HEK293T (cell line): ENCODE measurements around the gene CACNG1.

Experiments used
- CTCF ChIA-PET: fragments of 350-600 bp; formaldehyde crosslinking; extraction: SDS; loops from one replicate; lab custom pipeline; 2021; ENCODE audit warnings: antibody characterized with exemption, inconsistent platforms; lab: Yijun Ruan, JAX
- POLR2A ChIA-PET: fragments of 350-600 bp; formaldehyde crosslinking; extraction: SDS; loops from one replicate; lab custom pipeline; 2020; ENCODE audit warnings: antibody characterized with exemption, inconsistent platforms; lab: Yijun Ruan, JAX
- DNase-seq: peaks from one replicate; pipeline ENCODE4 v3.0.0; 2012; ENCODE audit warnings: mixed read lengths; ENCODE audit errors: extremely low spot score
- ARNT ChIP-seq: fragments of 450-650 bp; IDR thresholded peaks from 2 replicates; pipeline ENCODE4 v1.6.1; 2017; ENCODE audit warnings: mild to moderate bottlenecking
- BHLHE40 ChIP-seq: fragments of 450-650 bp; IDR thresholded peaks from 2 replicates; pipeline ENCODE4 v1.6.1; 2016; ENCODE audit warnings: mild to moderate bottlenecking, moderate library complexity, borderline replicate concordance
- CTBP1 ChIP-seq: fragments of 450-650 bp; IDR thresholded peaks from 2 replicates; pipeline ENCODE4 v1.6.1; 2016; ENCODE audit warnings: borderline replicate concordance
- ELF4 ChIP-seq: fragments of 450-650 bp; IDR thresholded peaks from 2 replicates; pipeline ENCODE4 v1.6.1; 2017; ENCODE audit warnings: antibody characterized with exemption
- FOXA1 ChIP-seq: fragments of 450-650 bp; IDR thresholded peaks from 2 replicates; pipeline ENCODE4 v1.6.1; 2016; ENCODE audit warnings: mild to moderate bottlenecking
- FOXK2 ChIP-seq: fragments of 450-650 bp; IDR thresholded peaks from 2 replicates; pipeline ENCODE4 v1.6.1; 2016; ENCODE audit warnings: mild to moderate bottlenecking
- FOXM1 ChIP-seq: fragments of 450-650 bp; IDR thresholded peaks from 2 replicates; pipeline ENCODE4 v1.6.1; 2017; ENCODE audit warnings: mild to moderate bottlenecking, borderline replicate concordance
- HDGF ChIP-seq: fragments of 450-650 bp; IDR thresholded peaks from 2 replicates; pipeline ENCODE4 v1.6.1; 2017; ENCODE audit warnings: antibody characterized with exemption, borderline replicate concordance
- L3MBTL2 ChIP-seq: fragments of 450-650 bp; conservative IDR thresholded peaks from 2 replicates; pipeline ENCODE4 v1.6.1; 2016; ENCODE audit warnings: mild to moderate bottlenecking
- LEF1 ChIP-seq: fragments of 450-650 bp; IDR thresholded peaks from 2 replicates; pipeline ENCODE4 v1.6.1; 2017; ENCODE audit warnings: mild to moderate bottlenecking, borderline replicate concordance
- NFRKB ChIP-seq: fragments of 450-650 bp; IDR thresholded peaks from 2 replicates; pipeline ENCODE4 v1.6.1; 2016; ENCODE audit warnings: mild to moderate bottlenecking, moderate library complexity
- PKNOX1 ChIP-seq: fragments of 450-650 bp; IDR thresholded peaks from 2 replicates; pipeline ENCODE4 v1.6.1; 2016
- SP1 ChIP-seq: fragments of 450-650 bp; IDR thresholded peaks from 2 replicates; pipeline ENCODE4 v1.6.1; 2017
- SUZ12 ChIP-seq: fragments of 450-650 bp; IDR thresholded peaks from 2 replicates; pipeline ENCODE4 v1.6.1; 2016; ENCODE audit warnings: mild to moderate bottlenecking
- TARDBP ChIP-seq: fragments of 450-650 bp; IDR thresholded peaks from 2 replicates; pipeline ENCODE4 v1.6.1; 2016
- ZNF384 ChIP-seq: fragments of 450-650 bp; IDR thresholded peaks from 2 replicates; pipeline ENCODE4 v1.6.1; 2016

CACNG1 gene

GRCh38 chr17:67022451-67022810 lies 21.9 kb upstream of the CACNG1 start:
- TF ChIP-seq BHLHE40 (no peak), NFRKB (no peak), FOXM1 (no peak), PKNOX1 (no peak), SUZ12 (no peak), FOXA1 (no peak), L3MBTL2 (no peak), TARDBP (no peak), LEF1 (no peak)
- POLR2A ChIA-PET = no interaction called here
- DNase-seq = no peak
- CTCF ChIA-PET = no interaction called here

- TF ChIP-seq L3MBTL2 (no peak), ZNF384 (no peak)
- ChIA-PET POLR2A (no interaction called here), CTCF (no interaction called here)
- no peak for DNase-seq
Measured at GRCh38 chr17:67024736-67025135, 19.6 kb upstream of the CACNG1 start.

- CTCF ChIA-PET = no interaction called here
- no peak for DNase-seq
- POLR2A ChIA-PET = no interaction called here
- TF ChIP-seq ELF4 = no peak
- no peak for TF ChIP-seq HDGF
- TF ChIP-seq L3MBTL2 = no peak
- TF ChIP-seq ZNF384 = no peak
Measured at GRCh38 chr17:67025216-67025792, 19.1 kb upstream of the CACNG1 start.

- CTCF ChIA-PET = no interaction called here
- no peak for DNase-seq
- TF ChIP-seq ARNT (no peak), BHLHE40 (no peak), PKNOX1 (no peak), LEF1 (no peak), ELF4 (no peak), NFRKB (no peak), FOXM1 (no peak)
- POLR2A ChIA-PET = no interaction called here
Measured at GRCh38 chr17:67026341-67026740, 18.0 kb upstream of the CACNG1 start.

- CTCF ChIA-PET = no interaction called here
- DNase-seq = no peak
- POLR2A ChIA-PET = no interaction called here
- TF ChIP-seq LEF1 (no peak), NFRKB (no peak), PKNOX1 (no peak), CTBP1 (no peak), HDGF (no peak), TARDBP (no peak)
Measured at GRCh38 chr17:67027031-67027628, 17.2 kb upstream of the CACNG1 start.

GRCh38 chr17:67030641-67031040 lies 13.7 kb upstream of the CACNG1 start:
- ChIA-PET CTCF (interaction anchor here (0.6 kb wide), 1 partner anchor 1234 kb away, joined by 3 read pairs; no protein-coding TSS in a partner anchor), POLR2A (no interaction called here)
- DNase-seq = no peak
- TF ChIP-seq FOXA1 (no peak), TARDBP (no peak), ELF4 (no peak), HDGF (no peak), CTBP1 (no peak), FOXK2 (no peak), ARNT (no peak)

GRCh38 chr17:67032382-67032781 lies 12.0 kb upstream of the CACNG1 start:
- TF ChIP-seq SP1 (no peak), CTBP1 (no peak), FOXM1 (no peak), LEF1 (no peak)
- CTCF ChIA-PET = interaction anchor here (0.6 kb wide), 1 partner anchor 18 kb away, joined by 5 read pairs; no protein-coding TSS in a partner anchor
- DNase-seq = no peak
- POLR2A ChIA-PET = no interaction called here

GRCh38 chr17:67032985-67033384 lies 11.4 kb upstream of the CACNG1 start:
- TF ChIP-seq PKNOX1 (no peak), ELF4 (no peak), LEF1 (no peak), ZNF384 (no peak), CTBP1 (no peak), L3MBTL2 (no peak), BHLHE40 (no peak), FOXK2 (no peak), SP1 (no peak), TARDBP (no peak), NFRKB (no peak), FOXA1 (no peak), HDGF (no peak), ARNT (no peak), FOXM1 (no peak), SUZ12 (no peak)
- DNase-seq = no peak
- ChIA-PET CTCF (no interaction called here), POLR2A (no interaction called here)
